Left renal pelvis (tissue), 4 donors: ENCODE measurements around the gene BBS9. TPM values are rescaled to one million over a fixed set of nuclear protein-coding genes. Genes with fewer than 3 reads are reported as not detected.
"Not testable (repeated sequence)": the region's sequence is repeated elsewhere in the genome, so short reads cannot be mapped to it uniquely, and the experiment has no call there.

ENCODE experiments used
- DNase-seq, 4 donors: peaks; one replicate each; pipeline ENCODE4 v3.0.0-alpha.2; 2013; ENCODE audit warnings: low read depth in 4 of 4, low spot score in 3 of 4
- polyA plus RNA-seq, 4 donors: library from polyadenylated mRNA; unstranded; fragments of 120-200 nt; gene quantifications; one replicate each; pipeline ENCODE4 v1.2.1, GENCODE V29; 2013; ENCODE audit not compliant: insufficient read length in 4 of 4

The BBS9 gene
- polyA plus RNA-seq, 4 donors, result 16.2 to 20.2 (median 18.9) TPM

DNA sequence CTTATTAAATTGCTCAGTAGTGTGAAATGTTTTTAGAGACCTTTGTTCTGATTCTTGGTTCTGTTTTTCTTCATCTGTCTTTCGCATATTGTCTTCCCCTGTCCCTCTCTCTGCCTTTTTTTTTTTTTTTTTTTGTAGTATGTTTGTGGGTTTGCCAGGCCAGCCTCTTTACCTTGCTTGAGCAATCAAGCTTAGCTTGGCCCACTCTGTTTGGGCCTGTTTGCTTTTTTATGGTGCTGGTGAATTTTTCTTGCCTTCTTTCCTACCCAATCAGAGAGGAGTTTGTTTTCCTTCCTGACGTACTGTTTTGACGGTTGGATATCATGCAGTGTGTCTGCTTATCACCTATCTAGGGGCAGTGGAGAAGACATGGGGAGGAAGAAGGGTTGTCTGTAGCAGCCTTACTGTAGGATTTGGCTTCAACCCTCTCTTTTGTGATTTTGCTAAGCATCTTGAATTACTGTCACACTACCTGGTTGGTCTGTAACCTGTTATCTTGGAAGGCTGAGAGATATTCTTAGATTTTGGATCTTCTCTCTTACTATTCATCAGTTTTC lies 64.0 kb downstream of the BBS9 start:
- DNase-seq, result no peak

- DNase-seq, result no peak
Measured at GRCh38 chr7:33195264-33195663, 65.9 kb downstream of the BBS9 start.

DNA sequence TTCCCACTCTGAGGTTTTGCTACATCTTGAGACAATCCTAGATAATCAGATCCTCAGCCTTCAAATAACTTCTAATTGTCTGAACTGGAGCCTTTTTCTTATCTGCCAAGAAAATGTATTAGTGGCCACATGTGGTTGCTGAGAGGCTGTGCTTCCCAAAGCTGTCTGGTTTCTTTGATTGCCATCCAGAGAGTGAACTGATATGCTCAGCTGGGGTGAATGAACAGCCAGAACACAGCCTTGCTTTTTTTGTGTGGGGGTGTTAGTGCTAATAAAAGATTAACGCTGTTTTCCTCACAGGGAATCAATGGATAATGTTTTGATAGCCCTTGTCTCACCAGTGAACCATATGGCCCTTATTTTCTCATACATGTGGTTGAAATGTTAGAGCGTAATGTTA lies 66.9 kb downstream of the BBS9 start:
- no peak for DNase-seq

- DNase-seq, result no peak
Measured at GRCh38 chr7:33200282-33200681, 70.9 kb downstream of the BBS9 start.

DNA sequence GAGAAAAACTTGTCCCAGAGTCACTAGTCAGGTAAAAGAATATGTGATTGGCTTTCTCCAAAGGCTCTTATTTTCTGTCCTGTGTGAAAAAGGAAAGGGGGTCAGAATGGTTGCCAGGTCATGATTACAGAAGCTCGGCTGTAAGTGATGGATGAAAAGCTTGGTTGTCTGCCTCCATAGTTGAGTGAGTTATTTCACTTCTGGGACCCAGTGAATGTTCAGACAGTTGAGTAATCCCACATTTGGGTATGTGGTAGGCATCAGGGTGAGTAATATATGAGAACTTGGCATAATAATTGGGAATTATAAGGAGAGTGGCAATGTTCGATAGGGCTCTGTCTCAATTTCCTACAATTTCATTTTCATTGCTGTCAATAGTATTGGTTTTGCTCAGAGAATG lies 72.5 kb downstream of the BBS9 start:
- DNase-seq, result no peak

DNA sequence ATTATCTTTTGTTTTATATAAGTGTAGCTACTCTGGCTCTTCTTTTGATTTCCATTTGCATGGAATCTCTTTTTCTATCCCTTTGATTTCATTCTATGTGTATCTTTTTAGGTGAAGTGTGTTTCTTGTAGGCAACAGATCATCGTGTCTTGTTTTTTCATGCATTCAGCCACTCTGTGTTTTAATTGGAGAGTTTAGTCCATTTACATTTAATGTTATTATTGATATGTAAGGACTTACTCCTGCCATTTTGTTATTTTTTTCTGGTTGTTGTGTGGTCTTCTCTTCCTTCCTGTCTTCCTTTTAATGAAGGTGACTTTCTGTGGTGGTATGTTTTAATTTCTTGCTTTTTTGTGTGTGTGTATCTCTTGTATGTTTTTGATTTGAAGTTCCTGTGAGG lies 81.6 kb downstream of the BBS9 start:
- DNase-seq, result no peak

- no peak for DNase-seq
Measured at GRCh38 chr7:33212144-33212543, 82.8 kb downstream of the BBS9 start.

DNA sequence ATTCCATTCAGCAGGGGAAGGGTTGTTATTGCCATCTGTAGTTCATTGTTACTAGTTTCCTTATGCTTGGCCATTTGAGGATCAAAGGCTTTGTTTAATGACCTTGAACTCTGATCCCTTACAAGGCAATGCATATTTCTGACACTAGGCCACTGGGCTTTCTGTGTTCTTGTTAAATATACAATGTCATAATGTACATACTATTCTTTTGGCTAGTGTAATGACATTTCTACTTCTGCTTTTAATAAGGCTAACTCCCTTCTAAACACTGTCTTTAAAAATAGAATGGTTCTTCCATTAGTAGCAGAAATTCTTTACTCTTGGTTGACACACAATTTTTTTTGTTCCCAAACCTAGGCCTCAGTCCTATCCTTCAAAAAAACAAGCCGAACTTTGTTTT lies 86.6 kb downstream of the BBS9 start:
- DNase-seq, result no peak

GRCh38 chr7:33217595-33217994 lies 88.2 kb downstream of the BBS9 start:
- DNase-seq, result no peak

DNA sequence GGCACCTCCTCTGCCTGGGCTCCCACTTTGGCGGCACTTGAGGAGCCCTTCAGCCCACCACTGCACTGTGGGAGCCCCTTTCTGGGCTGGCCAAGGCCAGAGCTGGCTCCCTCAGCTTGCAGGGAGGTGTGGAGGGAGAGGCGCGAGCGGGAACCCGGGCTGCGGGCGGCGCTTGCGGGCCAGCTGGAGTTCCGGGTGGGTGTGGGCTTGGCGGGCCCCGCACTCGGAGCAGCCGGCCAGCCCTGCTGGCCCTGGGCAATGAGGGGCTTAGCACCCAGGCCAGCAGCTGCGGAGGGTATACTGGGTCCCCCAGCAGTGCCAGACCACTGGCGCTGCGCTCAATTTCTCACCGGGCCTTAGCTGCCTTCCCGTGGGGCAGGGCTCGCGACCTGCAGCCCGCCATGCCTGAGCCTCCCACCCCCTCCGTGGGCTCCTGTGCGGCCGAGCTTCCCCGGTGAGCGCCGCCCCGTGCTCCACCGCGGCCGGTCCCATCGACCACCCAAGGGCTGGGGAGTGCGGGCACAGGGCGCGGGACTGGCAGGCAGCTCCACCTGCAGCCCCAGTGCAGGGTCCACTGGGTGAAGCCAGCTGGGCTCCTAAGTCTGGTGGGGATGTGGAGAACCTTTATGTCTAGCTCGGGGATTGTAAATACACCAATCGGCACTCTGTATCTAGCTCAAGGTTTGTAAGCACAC lies 89.6 kb downstream of the BBS9 start:
- not testable (repeated sequence) for DNase-seq

GRCh38 chr7:33220231-33220630 lies 90.9 kb downstream of the BBS9 start:
- DNase-seq, result no peak

DNA sequence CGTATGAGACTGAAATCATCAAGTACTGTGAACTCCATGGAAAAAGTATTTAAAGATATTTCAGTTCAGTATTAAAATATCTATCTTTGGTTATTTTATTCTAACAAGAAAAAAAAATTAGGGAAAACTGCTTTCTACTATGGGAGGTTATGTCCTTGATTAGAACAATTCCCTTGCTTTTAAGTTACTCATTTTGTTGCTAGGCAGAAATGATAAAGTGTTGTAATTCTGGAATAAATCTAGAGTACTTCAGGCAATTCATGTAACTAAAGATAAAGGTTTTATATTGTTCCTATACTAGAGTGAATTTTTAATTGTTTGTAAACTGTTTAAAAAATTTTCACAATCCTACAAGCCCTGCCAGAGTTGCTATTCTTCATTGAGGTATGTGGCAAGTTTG lies 92.0 kb downstream of the BBS9 start:
- no peak for DNase-seq

DNA sequence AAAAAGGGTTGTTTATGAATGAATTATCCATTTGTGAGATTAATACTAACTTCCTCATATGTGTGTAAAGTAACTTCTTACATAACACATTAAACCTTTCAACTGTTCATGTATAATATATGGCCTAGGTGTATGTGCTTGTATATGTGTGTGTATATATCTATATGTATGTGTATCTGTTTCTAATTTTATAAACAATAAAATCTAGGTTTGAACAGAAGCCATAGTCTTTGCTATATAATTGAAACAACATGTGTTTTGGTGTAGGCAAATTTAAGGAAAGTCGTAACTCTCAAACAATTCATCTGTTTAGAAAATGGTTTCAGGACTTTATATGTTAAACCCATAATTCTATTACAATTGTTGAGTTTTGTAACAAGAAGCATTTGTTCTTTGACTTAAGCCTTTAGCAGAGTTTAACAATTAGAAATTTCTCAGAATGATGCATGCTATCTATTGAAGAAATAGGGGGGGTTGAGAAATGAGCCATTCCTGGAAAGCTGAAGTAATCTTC lies 103.3 kb downstream of the BBS9 start:
- DNase-seq, result no peak

GRCh38 chr7:33233659-33234058 lies 104.3 kb downstream of the BBS9 start:
- no peak for DNase-seq

DNA sequence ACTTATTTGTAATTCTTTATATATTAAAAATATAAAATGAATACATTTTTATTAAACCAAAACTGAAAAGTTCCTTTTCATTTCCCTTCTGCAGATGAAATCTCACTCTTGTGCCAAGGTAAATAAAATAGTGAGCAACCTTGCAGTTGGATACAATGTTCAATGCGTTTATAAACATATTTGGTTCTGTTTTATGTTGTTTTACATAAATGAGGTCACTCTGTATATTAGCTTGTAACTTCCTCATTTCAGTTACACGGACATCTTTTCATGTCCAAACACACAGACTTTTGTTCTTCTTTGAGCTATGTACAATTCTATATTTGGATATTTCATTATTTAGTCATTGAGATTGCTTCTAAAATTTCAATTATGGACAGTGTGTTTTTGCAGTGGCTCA lies 107.7 kb downstream of the BBS9 start:
- DNase-seq, result no peak

DNA sequence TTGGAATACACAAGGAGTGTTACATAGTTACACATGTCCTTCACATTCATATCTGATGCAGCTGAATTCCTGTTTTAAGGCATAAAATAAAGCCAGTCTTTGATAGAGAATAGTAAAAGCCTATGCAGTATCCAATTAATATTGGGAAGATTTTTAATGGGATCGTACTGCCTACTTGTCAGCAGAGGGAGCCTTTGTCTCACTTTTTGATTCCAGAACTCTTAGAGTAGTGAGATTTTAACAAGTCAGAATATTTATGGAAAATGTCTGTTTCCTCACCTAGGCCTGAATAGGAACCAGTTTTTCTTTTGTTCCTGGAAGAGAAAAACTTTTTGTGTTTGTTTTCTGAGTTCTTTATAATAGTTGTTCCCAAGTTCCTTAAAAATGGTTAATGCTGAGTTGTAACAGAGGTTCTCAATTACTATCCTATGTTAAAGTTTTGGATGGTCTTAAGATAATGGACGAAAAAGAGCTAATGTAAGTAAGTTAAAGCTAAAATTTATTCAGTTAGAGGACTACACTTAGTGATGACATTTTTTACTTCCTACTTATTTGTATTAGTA lies 114.0 kb downstream of the BBS9 start:
- DNase-seq, result peak in 2 of 4 donors; percentile 16 to 40

- DNase-seq, result no peak
Measured at GRCh38 chr7:33248671-33249070, 119.3 kb downstream of the BBS9 start.

GRCh38 chr7:33250421-33250871 lies 121.1 kb downstream of the BBS9 start:
- no peak for DNase-seq

GRCh38 chr7:33251301-33251700 lies 121.9 kb downstream of the BBS9 start:
- no peak for DNase-seq

- DNase-seq, result no peak
Measured at GRCh38 chr7:33258491-33258951, 129.2 kb downstream of the BBS9 start.

GRCh38 chr7:33261585-33261984 lies 132.2 kb downstream of the BBS9 start:
- no peak for DNase-seq

- DNase-seq, result no peak
Measured at GRCh38 chr7:33262476-33262875, 133.1 kb downstream of the BBS9 start.
